Ishikawa (cell line): ENCODE measurements around the gene ELL2.

Experiments
- EGR1 ChIP-seq: IDR thresholded peaks from 2 replicates; pipeline ENCODE4 v1.6.1; 2012
- EP300 ChIP-seq: IDR thresholded peaks from 2 replicates; pipeline ENCODE4 v1.6.1; 2012; ENCODE audit warnings: borderline replicate concordance
- TF ChIP-seq, protein P1 (sequence below): IDR thresholded peaks from 2 replicates; pipeline ENCODE4 v1.6.1; 2012
- TF ChIP-seq, protein P2 (sequence below): IDR thresholded peaks from 2 replicates; pipeline ENCODE4 v1.6.1; 2012; ENCODE audit warnings: low read depth, mild to moderate bottlenecking

DNA sequence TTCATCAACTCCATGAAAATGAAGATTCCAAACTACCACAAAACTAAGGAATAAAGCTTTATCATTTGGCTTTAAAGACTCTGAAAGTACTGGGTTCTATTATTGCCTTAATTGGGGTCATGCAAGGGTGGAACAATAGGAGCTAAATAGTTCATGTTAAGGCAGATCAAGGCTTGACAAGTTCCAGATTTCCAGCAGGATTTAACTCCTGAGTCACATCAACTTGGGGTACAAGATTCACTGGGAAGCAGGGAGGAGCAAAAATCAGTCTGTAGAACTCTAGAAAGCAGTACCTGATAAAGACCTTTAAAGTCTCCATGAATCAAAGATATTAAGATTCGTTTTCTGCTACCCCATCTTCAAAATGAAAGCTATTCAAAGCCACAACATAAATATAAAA lies 97.2 kb downstream of the ELL2 start:
- no peak for TF ChIP-seq EGR1
- TF ChIP-seq EP300, result no peak
- TF ChIP-seq, protein P1, sequence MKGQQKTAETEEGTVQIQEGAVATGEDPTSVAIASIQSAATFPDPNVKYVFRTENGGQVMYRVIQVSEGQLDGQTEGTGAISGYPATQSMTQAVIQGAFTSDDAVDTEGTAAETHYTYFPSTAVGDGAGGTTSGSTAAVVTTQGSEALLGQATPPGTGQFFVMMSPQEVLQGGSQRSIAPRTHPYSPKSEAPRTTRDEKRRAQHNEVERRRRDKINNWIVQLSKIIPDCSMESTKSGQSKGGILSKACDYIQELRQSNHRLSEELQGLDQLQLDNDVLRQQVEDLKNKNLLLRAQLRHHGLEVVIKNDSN, result no peak
- TF ChIP-seq, protein P2, sequence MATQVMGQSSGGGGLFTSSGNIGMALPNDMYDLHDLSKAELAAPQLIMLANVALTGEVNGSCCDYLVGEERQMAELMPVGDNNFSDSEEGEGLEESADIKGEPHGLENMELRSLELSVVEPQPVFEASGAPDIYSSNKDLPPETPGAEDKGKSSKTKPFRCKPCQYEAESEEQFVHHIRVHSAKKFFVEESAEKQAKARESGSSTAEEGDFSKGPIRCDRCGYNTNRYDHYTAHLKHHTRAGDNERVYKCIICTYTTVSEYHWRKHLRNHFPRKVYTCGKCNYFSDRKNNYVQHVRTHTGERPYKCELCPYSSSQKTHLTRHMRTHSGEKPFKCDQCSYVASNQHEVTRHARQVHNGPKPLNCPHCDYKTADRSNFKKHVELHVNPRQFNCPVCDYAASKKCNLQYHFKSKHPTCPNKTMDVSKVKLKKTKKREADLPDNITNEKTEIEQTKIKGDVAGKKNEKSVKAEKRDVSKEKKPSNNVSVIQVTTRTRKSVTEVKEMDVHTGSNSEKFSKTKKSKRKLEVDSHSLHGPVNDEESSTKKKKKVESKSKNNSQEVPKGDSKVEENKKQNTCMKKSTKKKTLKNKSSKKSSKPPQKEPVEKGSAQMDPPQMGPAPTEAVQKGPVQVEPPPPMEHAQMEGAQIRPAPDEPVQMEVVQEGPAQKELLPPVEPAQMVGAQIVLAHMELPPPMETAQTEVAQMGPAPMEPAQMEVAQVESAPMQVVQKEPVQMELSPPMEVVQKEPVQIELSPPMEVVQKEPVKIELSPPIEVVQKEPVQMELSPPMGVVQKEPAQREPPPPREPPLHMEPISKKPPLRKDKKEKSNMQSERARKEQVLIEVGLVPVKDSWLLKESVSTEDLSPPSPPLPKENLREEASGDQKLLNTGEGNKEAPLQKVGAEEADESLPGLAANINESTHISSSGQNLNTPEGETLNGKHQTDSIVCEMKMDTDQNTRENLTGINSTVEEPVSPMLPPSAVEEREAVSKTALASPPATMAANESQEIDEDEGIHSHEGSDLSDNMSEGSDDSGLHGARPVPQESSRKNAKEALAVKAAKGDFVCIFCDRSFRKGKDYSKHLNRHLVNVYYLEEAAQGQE, result no peak
